GM23248 (cell line): ENCODE data around the gene BAD. TPM values are rescaled to one million over a fixed set of nuclear protein-coding genes. Genes with fewer than 3 reads are reported as not detected.
A peak's percentile ranks its signal among the peaks of the same experiment; 100 is the strongest.

Source experiments
- DNase-seq: peaks from one replicate; pipeline ENCODE4 v3.0.0-alpha.2; 2015
- H2AFZ ChIP-seq: fragments of 200-600 bp; sonication (generic); 2 replicates; pipeline ENCODE4 v1.6.1; 2016; ENCODE audit warnings: antibody characterized with exemption
- H3F3A ChIP-seq: fragments of 200-600 bp; sonication (generic); 2 replicates; pipeline ENCODE4 v1.6.1; 2016; ENCODE audit warnings: mild to moderate bottlenecking, antibody characterized with exemption, mixed run types; ENCODE audit not compliant: insufficient read depth
- H3K27ac ChIP-seq: fragments of 200-600 bp; sonication (generic); 2 replicates; pipeline ENCODE4 v1.5.1; 2016; ENCODE audit warnings: mild to moderate bottlenecking
- H3K27me3 ChIP-seq: fragments of 200-600 bp; sonication (generic); replicated peaks from 2 replicates; pipeline ENCODE4 v1.6.1; 2016; ENCODE audit warnings: mild to moderate bottlenecking; ENCODE audit not compliant: insufficient read depth
- H3K36me3 ChIP-seq: fragments of 200-600 bp; sonication (generic); 2 replicates; pipeline ENCODE4 v1.6.1; 2016; ENCODE audit warnings: low read depth, mild to moderate bottlenecking
- H3K4me1 ChIP-seq: fragments of 200-600 bp; sonication (generic); 2 replicates; pipeline ENCODE4 v1.6.1; 2016; ENCODE audit warnings: mild to moderate bottlenecking; ENCODE audit not compliant: insufficient read depth
- H3K4me2 ChIP-seq: fragments of 200-600 bp; sonication (generic); one replicate; pipeline ENCODE4 v1.6.1; 2016; ENCODE audit warnings: mild to moderate bottlenecking; ENCODE audit not compliant: unreplicated experiment
- H3K4me3 ChIP-seq: fragments of 200-600 bp; sonication (generic); 2 replicates; pipeline ENCODE4 v1.5.1; 2016; ENCODE audit warnings: mild to moderate bottlenecking
- H3K79me2 ChIP-seq: fragments of 200-600 bp; sonication (generic); 2 replicates; pipeline ENCODE4 v1.6.1; 2016; ENCODE audit warnings: mild to moderate bottlenecking; ENCODE audit not compliant: insufficient read depth
- H3K9ac ChIP-seq: fragments of 200-600 bp; sonication (generic); 2 replicates; pipeline ENCODE4 v1.6.1; 2016; ENCODE audit warnings: mild to moderate bottlenecking
- H3K9me2 ChIP-seq: fragments of 200-600 bp; sonication (generic); 2 replicates; pipeline ENCODE4 v1.6.1; 2016; ENCODE audit warnings: mixed run types, mild to moderate bottlenecking, moderate library complexity; ENCODE audit not compliant: insufficient read depth
- H3K9me3 ChIP-seq: fragments of 200-600 bp; sonication (generic); one replicate; pipeline ENCODE4 v1.6.1; 2017; ENCODE audit warnings: low read depth
- H4K20me1 ChIP-seq: fragments of 200-600 bp; sonication (generic); 2 replicates; pipeline ENCODE4 v1.6.0; 2016; ENCODE audit not compliant: insufficient read depth
- EZH2 ChIP-seq: fragments of 200-600 bp; sonication (generic); IDR thresholded peaks from 2 replicates; pipeline ENCODE4 v1.6.1; 2018; ENCODE audit warnings: antibody characterized with exemption, mild to moderate bottlenecking; ENCODE audit not compliant: insufficient read depth, poor library complexity, severe bottlenecking
- EZH2phosphoT487 ChIP-seq: fragments of 200-600 bp; sonication (generic); IDR thresholded peaks from 2 replicates; pipeline ENCODE4 v1.6.1; 2018; ENCODE audit warnings: antibody characterized with exemption, moderate library complexity, mild to moderate bottlenecking, low read depth; ENCODE audit not compliant: insufficient read depth
- WGBS, 2 experiments: methylation state at CpG; one replicate each; pipeline ENCODE4 v1.1.6; 2015 to 2017; ENCODE audit warnings: low lambda C conversion rate in 2 of 2, low coverage in 1 of 2; ENCODE audit errors: missing lambda C conversion rate in 2 of 2; 5-methylcytosine and 5-hydroxymethylcytosine counted together
- in situ Hi-C: fragments of 300-500 bp; cut with MboI; formaldehyde crosslinking; loops from 2 replicates; pipeline ENCODE4 v1.15.0; 2020
- polyA plus RNA-seq: library from polyadenylated mRNA; unstranded; fragments of >200 nt; fragmentation: Nextera tagmentation; extraction: Ambion mirVana; gene quantifications from 2 replicates; pipeline ENCODE4 v1.2.1, GENCODE V29; 2016
- total RNA-seq: library from RNA; depleted of rRNA; stranded (reverse); fragments of >200 nt; shearing (Covaris generic); gene quantifications from 2 replicates; pipeline ENCODE4 v1.2.3, GENCODE V29; 2014

BAD gene
- total and polyA plus RNA-seq, 2 experiments from 2014 or later = 146 to 170 TPM

GRCh38 chr11:64245797-64246620 lies 38.5 kb downstream of the BAD start:
- TF ChIP-seq EZH2 = no peak
- TF ChIP-seq EZH2phosphoT487 = no peak
- Histone ChIP-seq H3K27me3 (no peaks in the 10 kb centered on the region), H3K9me3 (no peaks in the 10 kb centered on the region), H3K27ac (peak overlapping the region; percentile 88), H3K79me2 (peaks cover 46% of the 10 kb centered on the region), H4K20me1 (no peaks in the 10 kb centered on the region), H3K4me2 (peak overlapping the region; percentile 81), H2AFZ (peak overlapping the region; percentile 46; the same call in 1 of the 2 replicates), H3K4me1 (0 out of 2 replicates have a peak, but pooled peaks cover 10% of the 10 kb centered on the region), H3K9me2 (no peaks in the 10 kb centered on the region), H3K9ac (peak overlapping the region; percentile 92), H3K36me3 (no peaks in the 10 kb centered on the region; the same call in 1 of the 2 replicates), H3K4me3 (peak overlapping the region; percentile 100), H3F3A (peaks cover 14% of the 10 kb centered on the region; the same call in 1 of the 2 replicates)
- peak; percentile 98 for DNase-seq
- in situ Hi-C loops = no loop called here
- 1 to 2% methylated on average over 29 to 45 of the region's 46 CpGs for WGBS, 2 experiments

GRCh38 chr11:64245401-64245796 lies 39.1 kb downstream of the BAD start:
- in situ Hi-C loops = no loop called here
- DNase-seq = no peak
- Histone ChIP-seq H3K27ac (peak overlapping the region; percentile 88), H2AFZ (no peak overlapping the region), H3K9ac (peak overlapping the region; percentile 92), H3K4me3 (peak overlapping the region; percentile 100), H4K20me1 (no peaks in the 10 kb centered on the region), H3K9me2 (no peaks in the 10 kb centered on the region), H3F3A (peaks cover 15% of the 10 kb centered on the region), H3K27me3 (no peaks in the 10 kb centered on the region), H3K79me2 (peaks cover 46% of the 10 kb centered on the region), H3K4me1 (peaks cover 11% of the 10 kb centered on the region), H3K4me2 (peak overlapping the region; percentile 81), H3K36me3 (no peaks in the 10 kb centered on the region; the same call in 1 of the 2 replicates), H3K9me3 (no peaks in the 10 kb centered on the region)
- TF ChIP-seq EZH2 (no peak), EZH2phosphoT487 (no peak)
- WGBS, 2 experiments = 0 to 1% methylated on average over 2 to 5 of the region's 6 CpGs

- H3K79me2 ChIP-seq = peaks cover 46% of the 10 kb centered on the region
- 50% methylated on average over 6 of the region's 6 CpGs for WGBS, 2 experiments
- no peaks in the 10 kb centered on the region for H4K20me1 ChIP-seq
- H3K4me2 ChIP-seq = peak overlapping the region; percentile 81
- peak overlapping the region; percentile 100 for H3K4me3 ChIP-seq
- peaks cover 20% of the 10 kb centered on the region for H3F3A ChIP-seq
- no peaks in the 10 kb centered on the region; the same call in 1 of the 2 replicates for H3K36me3 ChIP-seq
- TF ChIP-seq EZH2 (no peak), EZH2phosphoT487 (no peak)
- in situ Hi-C loops = no loop called here
- peaks cover 15% of the 10 kb centered on the region for H3K4me1 ChIP-seq
- no peaks in the 10 kb centered on the region for H3K9me3 ChIP-seq
- H3K9me2 ChIP-seq = no peaks in the 10 kb centered on the region
- H2AFZ ChIP-seq = no peak overlapping the region
- DNase-seq = no peak
- peak overlapping the region; percentile 88 for H3K27ac ChIP-seq
- H3K9ac ChIP-seq = peak overlapping the region; percentile 92
- no peaks in the 10 kb centered on the region for H3K27me3 ChIP-seq
Observed at GRCh38 chr11:64244966-64245365, 39.5 kb downstream of the BAD start.

- no peak overlapping the region for H3K9ac ChIP-seq
- no peak for DNase-seq
- H3K4me1 ChIP-seq = peaks cover 15% of the 10 kb centered on the region
- no peak overlapping the region for H3K27ac ChIP-seq
- no peak overlapping the region for H2AFZ ChIP-seq
- H3K27me3 ChIP-seq = no peaks in the 10 kb centered on the region
- no peak overlapping the region for H3K4me3 ChIP-seq
- no peaks in the 10 kb centered on the region for H3K9me3 ChIP-seq
- no peaks in the 10 kb centered on the region; the same call in 1 of the 2 replicates for H3K36me3 ChIP-seq
- in situ Hi-C loops = no loop called here
- WGBS, 2 experiments = 51 to 54% methylated on average over 5 of the region's 5 CpGs
- no peak for TF ChIP-seq EZH2
- no peaks in the 10 kb centered on the region for H3K9me2 ChIP-seq
- peaks cover 23% of the 10 kb centered on the region for H3F3A ChIP-seq
- peaks cover 46% of the 10 kb centered on the region for H3K79me2 ChIP-seq
- peak overlapping the region; percentile 21 for H3K4me2 ChIP-seq
- H4K20me1 ChIP-seq = no peaks in the 10 kb centered on the region
Observed at GRCh38 chr11:64244107-64244506, 40.4 kb downstream of the BAD start.
